Activated naive CD8-positive, alpha-beta T cell (primary cell): ENCODE data around the gene DOLPP1.

Experiments used
- H3K27ac Mint-ChIP-seq: one replicate; pipeline ENCODE4 v1.8.0; 2021; ENCODE audit warnings: mixed read lengths
- H3K27me3 Mint-ChIP-seq: one replicate; pipeline ENCODE4 v1.8.0; 2021; ENCODE audit warnings: mixed read lengths
- H3K36me3 Mint-ChIP-seq: one replicate; pipeline ENCODE4 v1.8.0; 2021; ENCODE audit warnings: mixed read lengths
- H3K4me1 Mint-ChIP-seq: one replicate; pipeline ENCODE4 v1.8.0; 2021; ENCODE audit warnings: low read depth, mixed read lengths
- H3K4me3 Mint-ChIP-seq: one replicate; pipeline ENCODE4 v1.8.0; 2021; ENCODE audit warnings: mild to moderate bottlenecking, mixed read lengths
- H3K9me3 Mint-ChIP-seq: one replicate; pipeline ENCODE4 v1.8.0; 2021; ENCODE audit warnings: low read depth, mixed read lengths

Gene DOLPP1

DNA sequence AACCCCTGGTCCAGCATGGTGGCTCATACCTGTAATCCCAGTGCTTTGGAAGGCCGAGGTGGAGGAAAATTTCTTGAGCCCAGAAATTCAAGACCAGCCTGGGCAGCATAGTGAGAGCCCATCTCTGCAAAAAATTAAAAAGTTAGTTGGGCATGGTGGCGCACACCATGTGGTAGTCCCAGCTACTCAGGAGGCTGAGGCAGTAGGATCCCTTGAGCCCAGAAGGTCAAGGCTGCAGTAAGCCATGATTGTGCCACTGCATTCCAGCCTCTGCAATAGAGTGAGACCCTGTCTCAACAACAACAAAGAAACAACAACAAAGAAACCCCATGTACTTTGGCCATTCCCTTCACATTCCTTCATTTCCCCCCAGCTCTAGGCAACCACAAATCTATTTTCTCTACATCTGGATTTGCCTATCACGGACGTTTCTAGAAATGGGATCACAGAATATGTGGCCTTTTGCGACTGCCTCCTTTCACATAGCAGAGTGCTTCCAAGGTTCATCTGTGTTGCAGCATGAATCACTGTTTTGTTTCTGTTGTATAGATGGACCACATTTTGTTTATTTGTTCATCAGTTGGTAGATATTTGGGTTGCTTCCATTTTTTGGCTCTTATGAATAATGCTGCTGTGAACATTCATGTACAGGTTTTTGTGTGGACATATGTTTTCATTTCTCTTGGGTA lies 26.6 kb upstream of the DOLPP1 start:
- H3K27me3 Mint-ChIP-seq: no peaks in the 10 kb centered on the region
- H3K4me3 Mint-ChIP-seq: no peak overlapping the region
- no peak overlapping the region for H3K27ac Mint-ChIP-seq
- H3K36me3 Mint-ChIP-seq: no peaks in the 10 kb centered on the region
- H3K9me3 Mint-ChIP-seq: no peaks in the 10 kb centered on the region
- H3K4me1 Mint-ChIP-seq: no peaks in the 10 kb centered on the region

DNA sequence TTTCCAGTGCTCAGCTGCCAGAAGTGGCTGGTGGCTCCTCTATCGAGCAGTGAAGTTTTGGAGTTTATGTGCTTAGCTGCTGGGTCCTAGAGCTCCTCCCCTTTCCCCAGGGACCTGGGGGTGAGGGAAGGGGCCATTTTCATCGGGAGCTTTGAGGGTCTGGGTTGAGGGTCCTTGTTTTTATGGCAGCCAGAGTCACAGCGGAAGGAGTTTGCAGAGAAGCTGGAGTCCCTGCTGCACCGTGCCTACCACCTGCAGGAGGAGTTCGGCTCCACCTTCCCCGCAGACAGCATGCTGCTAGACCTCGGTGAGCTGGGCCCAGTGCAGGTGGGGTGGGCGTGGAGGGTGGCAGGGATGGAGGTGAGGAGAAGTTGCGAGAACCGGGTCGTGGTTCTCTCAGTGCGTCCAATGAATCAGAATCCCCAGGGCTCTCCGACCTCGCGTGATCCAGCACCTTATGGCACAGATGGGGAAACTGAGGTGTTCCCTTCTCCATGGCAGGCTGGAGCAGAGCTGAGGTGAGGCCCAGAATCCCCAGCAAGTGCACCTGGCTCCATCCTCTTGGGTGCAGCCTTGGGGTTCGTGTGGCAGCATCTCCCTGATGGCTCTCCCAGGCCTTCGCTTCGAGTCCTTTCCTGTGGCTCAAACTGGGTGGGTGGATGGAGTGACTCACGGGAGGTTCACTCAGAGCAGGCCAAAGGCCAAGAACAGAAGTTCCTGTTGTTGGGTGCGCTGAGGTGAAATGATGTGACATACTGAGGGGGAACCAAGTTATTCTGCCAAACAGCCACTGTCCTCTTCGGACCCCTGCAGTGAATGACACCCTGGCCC lies 21.7 kb upstream of the DOLPP1 start:
- Mint-ChIP-seq H3K4me1 (no peaks in the 10 kb centered on the region), H3K36me3 (no peaks in the 10 kb centered on the region), H3K27me3 (no peaks in the 10 kb centered on the region), H3K9me3 (no peaks in the 10 kb centered on the region), H3K4me3 (no peak overlapping the region), H3K27ac (no peak overlapping the region)

DNA sequence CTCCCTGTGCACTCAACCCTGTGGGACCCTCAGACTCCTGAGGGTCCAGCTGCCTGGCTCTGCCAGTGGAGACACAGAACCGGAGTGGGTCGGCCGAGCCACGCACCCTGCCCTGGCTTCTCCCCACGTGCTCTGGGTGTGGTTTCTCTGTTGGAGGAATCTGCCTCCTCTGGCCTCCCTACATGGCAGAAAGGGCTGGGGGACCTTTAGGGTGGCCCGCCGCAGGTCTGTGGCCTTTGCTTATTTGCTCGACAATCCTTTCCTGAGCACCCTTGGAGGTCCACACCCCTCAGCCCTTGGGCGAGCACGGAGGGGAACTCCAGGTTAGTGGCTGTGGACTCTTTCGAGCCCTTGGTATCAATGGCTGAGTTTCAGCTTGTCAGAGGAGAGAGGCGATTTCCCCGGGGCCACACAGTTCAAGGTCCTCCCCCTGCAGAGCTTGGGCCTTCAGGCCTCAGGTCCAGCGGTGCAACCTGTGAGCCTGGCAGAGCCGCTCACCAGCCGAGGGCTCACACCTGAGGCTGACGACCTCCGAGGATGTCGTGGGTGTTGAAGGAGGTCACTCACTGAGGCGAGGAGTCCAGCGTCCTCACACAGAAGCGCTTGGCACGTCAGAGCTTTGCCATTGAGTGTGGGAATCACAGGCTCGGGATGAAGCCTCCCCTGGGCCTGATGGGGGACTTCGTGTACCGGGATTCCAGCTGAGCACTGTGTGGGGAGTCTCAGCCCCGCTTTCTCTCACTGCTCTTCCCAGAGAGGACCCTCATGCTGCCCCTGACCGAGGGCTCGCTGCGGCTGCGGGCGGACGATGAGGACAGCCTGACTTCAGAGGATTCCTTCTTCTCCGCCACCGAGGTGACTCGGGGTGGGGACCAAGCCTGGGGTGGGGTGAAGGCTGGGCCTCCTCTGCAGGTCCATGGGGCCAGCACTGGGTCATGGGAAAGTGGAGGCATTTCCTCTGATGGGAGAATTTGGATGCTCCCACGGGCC lies 20.8 kb upstream of the DOLPP1 start:
- H3K36me3 Mint-ChIP-seq: no peaks in the 10 kb centered on the region
- no peak overlapping the region for H3K4me3 Mint-ChIP-seq
- H3K27ac Mint-ChIP-seq: no peak overlapping the region
- H3K9me3 Mint-ChIP-seq: no peaks in the 10 kb centered on the region
- H3K27me3 Mint-ChIP-seq: no peaks in the 10 kb centered on the region
- no peaks in the 10 kb centered on the region for H3K4me1 Mint-ChIP-seq

DNA sequence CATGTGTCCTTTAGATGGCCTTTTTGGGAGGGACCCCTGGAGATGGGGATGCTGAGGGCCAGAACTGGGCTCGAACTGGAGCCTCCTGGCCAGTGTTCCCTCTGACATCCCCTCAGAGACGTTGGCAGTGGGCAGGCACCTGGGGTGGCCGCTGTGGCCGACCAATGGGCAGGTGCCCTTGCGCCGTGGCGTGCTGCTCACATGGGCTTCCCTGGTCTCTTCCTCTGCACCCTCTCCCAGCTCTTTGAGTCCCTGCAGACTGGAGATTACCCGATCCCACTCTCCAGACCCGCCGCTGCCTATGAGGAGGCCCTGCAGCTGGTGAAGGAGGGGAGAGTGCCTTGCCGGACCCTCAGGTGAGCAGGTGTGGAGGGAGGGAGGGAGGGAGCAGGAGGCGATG lies 19.9 kb upstream of the DOLPP1 start:
- peaks cover 2% of the 10 kb centered on the region for H3K36me3 Mint-ChIP-seq

DNA sequence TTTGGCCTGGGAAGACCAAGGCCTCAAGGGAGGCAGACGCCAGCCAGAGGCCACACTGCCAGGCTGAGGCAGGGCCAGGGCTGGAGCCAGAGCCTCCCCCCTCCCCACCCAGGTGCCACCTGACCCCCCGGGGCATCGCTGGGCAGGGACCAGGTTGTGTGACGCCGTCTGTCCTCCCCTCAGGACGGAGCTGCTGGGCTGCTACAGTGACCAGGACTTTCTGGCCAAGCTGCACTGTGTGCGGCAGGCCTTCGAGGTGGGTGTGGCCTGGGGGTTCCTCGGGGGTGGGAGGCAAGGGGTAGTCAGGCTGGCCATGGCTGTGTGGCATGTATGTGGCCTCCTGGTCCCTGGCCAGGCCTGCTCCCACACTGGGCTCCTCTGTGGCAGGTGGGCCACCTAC lies 17.9 kb upstream of the DOLPP1 start:
- peaks cover 2% of the 10 kb centered on the region for H3K36me3 Mint-ChIP-seq
- no peaks in the 10 kb centered on the region for H3K9me3 Mint-ChIP-seq

More for the DNA sequence above, 19.9 kb upstream of the DOLPP1 start:
- no peaks in the 10 kb centered on the region for H3K4me1 Mint-ChIP-seq
- no peak overlapping the region for H3K27ac Mint-ChIP-seq
- no peaks in the 10 kb centered on the region for H3K9me3 Mint-ChIP-seq
- no peak overlapping the region for H3K4me3 Mint-ChIP-seq
- H3K27me3 Mint-ChIP-seq: no peaks in the 10 kb centered on the region

DNA sequence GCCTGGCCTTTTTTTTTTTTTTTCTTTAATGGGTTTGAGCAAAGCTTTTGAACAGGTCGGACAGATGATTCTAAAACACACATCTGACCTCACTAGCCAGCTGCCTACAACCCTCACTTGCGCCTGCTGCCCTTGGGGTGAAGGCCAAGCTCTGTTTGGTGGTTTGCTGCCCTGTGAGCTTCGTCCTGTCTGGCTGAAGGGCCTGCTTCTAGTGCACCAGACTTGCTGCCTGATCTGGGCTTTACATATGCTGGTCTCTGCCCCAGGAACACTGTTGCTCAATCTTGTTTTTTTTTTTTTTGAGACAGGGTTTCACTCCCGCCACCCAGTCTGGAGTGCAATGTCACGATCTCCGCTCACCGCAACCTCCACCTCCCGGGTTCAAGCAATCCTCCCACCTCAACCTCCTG lies 16.4 kb upstream of the DOLPP1 start:
- H3K9me3 Mint-ChIP-seq: no peaks in the 10 kb centered on the region
- no peaks in the 10 kb centered on the region for H3K27me3 Mint-ChIP-seq
- H3K36me3 Mint-ChIP-seq: peaks cover 5% of the 10 kb centered on the region
- H3K27ac Mint-ChIP-seq: no peak overlapping the region
- H3K4me1 Mint-ChIP-seq: peaks cover 12% of the 10 kb centered on the region
- H3K4me3 Mint-ChIP-seq: no peak overlapping the region

More for the DNA sequence above, 17.9 kb upstream of the DOLPP1 start:
- H3K27me3 Mint-ChIP-seq: no peaks in the 10 kb centered on the region
- peaks cover under 1% of the 10 kb centered on the region for H3K4me1 Mint-ChIP-seq
- no peak overlapping the region for H3K4me3 Mint-ChIP-seq
- no peak overlapping the region for H3K27ac Mint-ChIP-seq

DNA sequence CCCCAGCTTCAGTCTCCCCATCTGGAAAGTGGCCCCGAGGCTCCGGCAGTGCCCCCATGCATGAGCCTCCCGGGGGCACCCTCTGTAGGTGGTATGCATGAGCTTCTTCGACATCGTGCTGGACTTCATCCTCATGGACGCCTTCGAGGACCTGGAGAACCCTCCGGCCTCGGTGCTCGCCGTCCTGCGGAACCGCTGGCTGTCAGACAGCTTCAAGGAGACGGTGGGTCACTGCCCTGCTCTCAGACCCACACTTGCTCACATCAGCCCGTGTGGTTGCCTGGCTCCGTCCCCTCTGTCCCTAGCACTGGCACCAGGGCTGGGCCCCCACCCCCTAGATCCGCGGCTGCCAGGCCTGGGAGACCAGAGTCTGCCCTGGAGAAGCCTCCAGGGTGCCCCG lies 12.8 kb upstream of the DOLPP1 start:
- H3K27ac Mint-ChIP-seq: peak overlapping the region; percentile 94
- no peak overlapping the region for H3K4me3 Mint-ChIP-seq
- peaks cover 5% of the 10 kb centered on the region for H3K36me3 Mint-ChIP-seq
- no peaks in the 10 kb centered on the region for H3K27me3 Mint-ChIP-seq
- no peaks in the 10 kb centered on the region for H3K9me3 Mint-ChIP-seq
- H3K4me1 Mint-ChIP-seq: peaks cover 30% of the 10 kb centered on the region

DNA sequence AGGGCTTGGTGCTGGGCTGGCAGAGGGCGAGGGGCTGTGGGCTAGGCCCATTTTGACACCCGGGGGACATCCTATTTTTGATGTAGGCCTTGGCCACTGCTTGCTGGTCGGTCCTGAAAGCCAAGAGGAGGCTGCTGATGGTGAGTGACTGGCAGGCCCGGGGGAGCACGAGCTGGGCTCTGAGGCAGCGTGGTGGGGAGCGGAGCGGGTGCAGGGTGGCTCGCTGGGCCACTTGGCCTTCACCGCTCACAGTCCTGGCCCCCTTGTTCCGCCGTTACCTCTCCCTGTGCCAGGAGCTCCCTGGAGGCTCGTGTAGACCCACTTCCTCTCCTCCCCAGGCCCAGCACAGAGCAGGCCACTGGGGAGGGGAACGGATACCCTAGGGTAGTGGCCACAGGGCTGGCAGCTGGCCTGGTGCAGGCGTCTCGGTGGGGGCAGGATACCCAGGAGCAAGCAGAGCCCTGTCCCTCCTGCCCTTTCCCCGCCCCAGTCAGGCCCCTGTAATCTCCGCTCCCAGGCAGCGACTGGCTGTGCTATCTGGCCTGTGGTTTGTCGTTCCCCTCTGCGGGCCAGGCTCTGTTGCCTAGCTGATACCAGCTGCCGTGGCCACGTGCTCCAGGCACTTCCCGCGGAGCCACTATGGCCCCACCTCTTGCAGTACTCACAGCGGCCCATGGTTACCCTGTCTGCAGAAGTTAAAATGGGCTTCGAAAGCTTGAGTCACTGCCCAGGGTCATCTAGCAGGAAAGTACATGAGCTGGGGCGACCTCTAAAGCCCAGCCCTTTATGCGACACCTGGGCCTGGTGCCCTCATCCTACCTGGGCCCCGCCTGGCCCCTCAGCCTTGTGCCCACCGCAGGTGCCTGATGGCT lies 11.7 kb upstream of the DOLPP1 start:
- H3K36me3 Mint-ChIP-seq: peaks cover 5% of the 10 kb centered on the region
- H3K4me1 Mint-ChIP-seq: peaks cover 35% of the 10 kb centered on the region
- no peaks in the 10 kb centered on the region for H3K9me3 Mint-ChIP-seq
- peak overlapping the region; percentile 96 for H3K27ac Mint-ChIP-seq
- H3K27me3 Mint-ChIP-seq: no peaks in the 10 kb centered on the region
- H3K4me3 Mint-ChIP-seq: peak overlapping the region; percentile 69

DNA sequence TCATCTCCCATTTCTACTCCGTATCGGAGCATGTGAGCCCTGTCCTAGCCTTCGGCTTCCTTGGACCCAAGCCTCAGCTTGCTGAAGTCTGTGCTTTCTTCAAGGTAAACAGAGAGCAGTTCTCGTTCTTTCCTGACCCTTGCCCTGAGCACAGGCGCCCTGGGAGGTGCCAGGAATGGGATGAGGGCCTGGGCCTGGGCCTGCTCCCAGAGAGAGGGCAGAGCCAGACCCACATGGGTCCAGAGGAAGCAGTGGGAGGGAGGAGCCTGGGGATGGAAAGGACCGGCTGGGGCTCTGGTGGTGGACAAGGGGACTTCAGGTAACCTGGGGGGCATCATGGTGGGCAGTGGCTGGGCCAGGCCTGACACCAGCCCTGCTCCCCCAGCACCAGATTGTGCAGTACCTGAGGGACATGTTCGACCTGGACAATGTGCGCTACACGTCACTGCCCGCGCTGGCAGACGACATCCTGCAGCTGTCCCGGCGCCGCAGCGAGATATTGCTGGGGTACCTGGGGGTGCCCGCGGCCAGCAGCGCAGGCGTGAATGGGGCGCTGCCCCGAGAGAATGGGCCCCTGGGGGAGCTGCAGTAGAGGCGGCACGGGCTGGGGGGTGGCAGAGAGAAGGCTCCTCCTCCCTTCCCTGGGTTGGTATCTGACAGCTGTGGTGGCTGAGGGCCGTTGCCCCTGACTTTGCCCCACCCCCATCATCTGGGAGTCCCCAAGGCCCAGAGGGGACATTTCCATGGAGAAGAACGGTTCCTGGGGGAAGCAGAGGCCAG lies 10.9 kb upstream of the DOLPP1 start:
- no peak overlapping the region for H3K4me3 Mint-ChIP-seq
- no peaks in the 10 kb centered on the region for H3K27me3 Mint-ChIP-seq
- no peaks in the 10 kb centered on the region for H3K9me3 Mint-ChIP-seq
- peaks cover 36% of the 10 kb centered on the region for H3K4me1 Mint-ChIP-seq
- peaks cover 5% of the 10 kb centered on the region for H3K36me3 Mint-ChIP-seq
- H3K27ac Mint-ChIP-seq: peak overlapping the region; percentile 96

DNA sequence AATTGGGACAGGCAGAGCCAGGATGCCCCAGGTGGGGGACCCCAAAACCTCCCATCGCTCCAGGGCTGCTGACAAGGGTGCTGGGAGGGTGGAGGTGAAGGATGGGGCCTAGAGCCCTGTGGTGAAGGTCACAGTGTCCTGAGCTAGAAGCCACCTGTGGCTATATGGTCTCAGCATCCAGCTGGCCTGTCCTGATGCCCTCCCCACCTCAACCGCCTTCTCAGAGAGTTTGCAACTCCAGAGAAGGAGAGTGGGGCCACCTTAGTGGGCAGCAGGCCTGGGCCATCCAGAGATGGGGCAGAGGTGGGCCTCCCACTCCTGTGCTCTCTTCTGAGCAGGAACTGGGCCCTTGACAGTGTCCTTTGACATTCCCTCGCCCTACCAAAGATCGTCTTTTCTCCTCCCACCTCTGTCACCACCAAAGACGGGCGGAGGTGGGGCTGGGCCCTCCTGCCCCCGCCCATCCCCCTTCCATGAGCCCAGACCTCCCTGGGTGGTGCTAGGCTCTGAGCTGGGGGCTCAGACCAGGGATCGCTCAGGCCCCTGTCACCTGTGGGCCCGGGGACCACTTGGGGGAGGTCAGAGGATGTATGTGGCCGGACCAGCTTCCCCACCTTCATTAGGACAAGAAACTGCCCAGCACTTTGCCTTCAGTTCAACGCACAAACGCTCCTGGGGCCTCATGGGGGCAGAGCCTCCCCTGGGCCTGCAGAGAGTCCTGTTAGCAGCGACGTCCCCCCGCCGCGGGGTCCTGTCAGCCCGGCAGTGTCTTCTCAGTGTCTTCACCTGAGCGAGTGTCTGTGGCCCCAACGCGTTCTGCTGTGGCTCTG lies 10.0 kb upstream of the DOLPP1 start:
- H3K4me3 Mint-ChIP-seq: no peak overlapping the region
- H3K4me1 Mint-ChIP-seq: peaks cover 36% of the 10 kb centered on the region
- peak overlapping the region; percentile 28 for H3K27ac Mint-ChIP-seq
- peaks cover 3% of the 10 kb centered on the region for H3K36me3 Mint-ChIP-seq
- H3K27me3 Mint-ChIP-seq: no peaks in the 10 kb centered on the region
- no peaks in the 10 kb centered on the region for H3K9me3 Mint-ChIP-seq

DNA sequence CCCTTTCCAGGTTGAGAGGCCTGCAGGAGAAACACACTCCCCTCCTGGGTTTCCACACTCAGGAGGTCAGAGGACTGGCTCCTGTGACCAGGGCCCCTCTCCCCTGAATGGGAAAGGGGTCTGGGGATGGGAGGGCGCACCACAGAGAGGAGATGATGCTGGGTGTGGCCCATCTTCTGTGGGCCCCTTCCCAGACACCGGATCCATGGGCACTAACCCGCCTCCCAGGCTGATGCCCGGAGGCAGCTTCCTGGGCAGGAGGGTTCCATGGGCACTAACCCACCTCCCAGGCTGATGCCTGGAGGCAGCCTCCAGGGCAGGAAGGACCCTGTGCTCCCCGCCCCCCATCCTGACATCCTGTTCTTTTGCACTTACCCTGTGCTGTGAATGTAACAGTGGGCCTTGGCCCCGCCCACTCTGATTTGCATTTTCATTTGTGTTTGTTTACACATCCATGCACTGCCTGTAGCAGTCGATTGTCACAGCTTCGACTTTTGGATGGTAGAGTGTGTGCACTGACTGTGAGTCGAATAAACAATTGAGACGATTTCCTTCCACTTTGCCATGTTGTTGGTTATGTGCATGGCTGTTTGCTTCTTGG lies 9.3 kb upstream of the DOLPP1 start:
- no peak overlapping the region for H3K4me3 Mint-ChIP-seq
- H3K27me3 Mint-ChIP-seq: no peaks in the 10 kb centered on the region
- H3K4me1 Mint-ChIP-seq: peaks cover 36% of the 10 kb centered on the region
- no peaks in the 10 kb centered on the region for H3K9me3 Mint-ChIP-seq
- no peak overlapping the region for H3K27ac Mint-ChIP-seq
- H3K36me3 Mint-ChIP-seq: peaks cover 3% of the 10 kb centered on the region

DNA sequence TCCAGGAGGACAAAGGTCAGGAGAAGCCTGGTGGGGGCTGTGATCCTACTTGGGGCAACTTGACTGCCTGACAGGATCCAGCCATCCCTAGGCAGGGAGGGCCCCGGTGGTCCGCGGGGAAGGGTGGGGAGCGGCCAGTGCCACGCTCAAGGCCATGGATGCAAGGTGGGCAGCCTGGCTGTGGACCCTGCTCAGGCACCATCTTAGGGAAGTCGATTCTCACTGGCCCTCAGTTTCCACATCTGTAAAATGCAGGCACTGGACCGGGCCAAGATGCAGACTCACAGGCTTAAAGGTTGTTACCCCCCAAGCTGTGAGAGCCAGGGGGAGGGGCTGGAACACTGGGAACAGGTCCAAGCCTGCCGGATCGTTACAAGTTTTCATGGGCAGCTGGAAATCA lies 8.7 kb upstream of the DOLPP1 start:
- H3K27ac Mint-ChIP-seq: no peak overlapping the region

More for the DNA sequence above, 8.7 kb upstream of the DOLPP1 start:
- Mint-ChIP-seq H3K9me3 (no peaks in the 10 kb centered on the region), H3K4me1 (peaks cover 36% of the 10 kb centered on the region), H3K4me3 (no peak overlapping the region), H3K27me3 (no peaks in the 10 kb centered on the region), H3K36me3 (peaks cover 3% of the 10 kb centered on the region)
